ENCODE results near the gene CDYL2.
"Not testable (repeated sequence)": the region's sequence is repeated elsewhere in the genome, so short reads cannot be mapped to it uniquely, and the experiment has no call there.

CDYL2 gene

GRCh38 chr16:80743273-80743672 is 61.1 kb downstream of the CDYL2 start:
- no peak for DNase-seq

- no peak for DNase-seq
Measured at GRCh38 chr16:80742331-80742730, 62.1 kb downstream of the CDYL2 start.

GRCh38 chr16:80741724-80742123 is 62.7 kb downstream of the CDYL2 start:
- DNase-seq = no peak

GRCh38 chr16:80739523-80739922 is 64.9 kb downstream of the CDYL2 start:
- DNase-seq = no peak

GRCh38 chr16:80738521-80738920 is 65.9 kb downstream of the CDYL2 start:
- DNase-seq = no peak

GRCh38 chr16:80735846-80736245 is 68.6 kb downstream of the CDYL2 start:
- DNase-seq = no peak

- no peak for DNase-seq
Measured at GRCh38 chr16:80733407-80733806, 71.0 kb downstream of the CDYL2 start.

GRCh38 chr16:80731915-80732314 is 72.5 kb downstream of the CDYL2 start:
- DNase-seq = no peak

- DNase-seq = not testable (repeated sequence)
Measured at GRCh38 chr16:80727066-80727763, 77.2 kb downstream of the CDYL2 start.

- DNase-seq = no peak
Measured at GRCh38 chr16:80725566-80726162, 78.7 kb downstream of the CDYL2 start.

- no peak for DNase-seq
Measured at GRCh38 chr16:80723981-80724380, 80.4 kb downstream of the CDYL2 start.

- no peak for DNase-seq
Measured at GRCh38 chr16:80723091-80723490, 81.3 kb downstream of the CDYL2 start.

GRCh38 chr16:80720804-80721371 is 83.5 kb downstream of the CDYL2 start:
- DNase-seq = no peak

- DNase-seq = no peak
Measured at GRCh38 chr16:80719573-80719972, 84.8 kb downstream of the CDYL2 start.

- DNase-seq = no peak
Measured at GRCh38 chr16:80718480-80719220, 85.7 kb downstream of the CDYL2 start.

- DNase-seq = no peak
Measured at GRCh38 chr16:80717611-80718010, 86.8 kb downstream of the CDYL2 start.

GRCh38 chr16:80716564-80717139 is 87.7 kb downstream of the CDYL2 start:
- DNase-seq = no peak

- DNase-seq = no peak
Measured at GRCh38 chr16:80711406-80711805, 93.0 kb downstream of the CDYL2 start.

- DNase-seq = no peak
Measured at GRCh38 chr16:80710918-80711317, 93.5 kb downstream of the CDYL2 start.

- no peak for DNase-seq
Measured at GRCh38 chr16:80708823-80709222, 95.6 kb downstream of the CDYL2 start.

- no peak for DNase-seq
Measured at GRCh38 chr16:80707686-80708085, 96.7 kb downstream of the CDYL2 start.

- no peak for DNase-seq
Measured at GRCh38 chr16:80705596-80705995, 98.8 kb downstream of the CDYL2 start.

- no peak for DNase-seq
Measured at GRCh38 chr16:80704751-80705505, 99.5 kb downstream of the CDYL2 start.

All from left hindlimb (tissue), 1 donor.